Panc1 (cell line): ENCODE data around the gene AGAP1.

Experiments used
- CTCF ChIP-seq: fragments of 450-650 bp; IDR thresholded peaks from 2 replicates; pipeline ENCODE4 v1.5.1; 2017; ENCODE audit warnings: mild to moderate bottlenecking
- POLR2AphosphoS5 ChIP-seq: IDR thresholded peaks from 2 replicates; pipeline ENCODE4 v1.6.1; 2012; ENCODE audit warnings: mild to moderate bottlenecking, low read depth, low read length, moderate library complexity
- REST ChIP-seq, 2 experiments: IDR thresholded peaks; 2 replicates each; pipeline ENCODE4 v1.6.1; 2011 to 2012; ENCODE audit warnings: low read depth in 2 of 2, control low read depth in 1 of 2, low read length in 1 of 2, mild to moderate bottlenecking in 1 of 2, moderate library complexity in 1 of 2; ENCODE audit not compliant: insufficient read depth in 1 of 2
- SIN3A ChIP-seq: IDR thresholded peaks from 2 replicates; pipeline ENCODE4 v1.6.1; 2012; ENCODE audit warnings: low read depth, mild to moderate bottlenecking, low read length, moderate library complexity, borderline replicate concordance; ENCODE audit not compliant: insufficient read depth
- TCF7L2 ChIP-seq: IDR thresholded peaks from 2 replicates; pipeline ENCODE4 v1.6.1; 2011; ENCODE audit warnings: mild to moderate bottlenecking, low read depth, low read length, inconsistent platforms

- TF ChIP-seq CTCF (no peak), POLR2AphosphoS5 (no peak), TCF7L2 (no peak), REST (IDR thresholded peaks at IDR 0.05; ENCODE audit: insufficient read depth in 1 of 2, low read depth in 2 of 2, low read length in 1 of 2) (no peak), SIN3A (no peak)
Measured at GRCh38 chr2:235577404-235578330, 83.8 kb downstream of the AGAP1 start.
